Measurements from ENCODE around the gene CDC123.

The CDC123 gene

DNA sequence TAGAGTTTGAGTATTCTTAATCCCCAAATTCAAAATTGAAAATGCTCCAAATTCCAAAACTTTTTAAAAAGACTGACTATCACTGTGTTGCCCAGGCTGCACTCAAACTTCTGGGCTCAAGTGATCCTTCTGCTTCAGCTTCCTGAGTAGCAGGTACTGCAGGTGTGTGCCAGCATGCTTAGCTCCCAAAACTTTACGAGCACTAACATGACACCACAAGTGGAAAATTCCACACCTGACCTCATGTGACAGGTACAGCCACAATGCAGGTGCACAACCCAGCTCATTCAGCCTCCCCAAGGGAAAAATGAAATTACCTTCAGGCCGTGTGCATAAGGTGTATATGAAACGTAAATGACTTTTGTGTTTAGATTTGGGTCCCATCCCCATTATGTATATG is 16.5 kb downstream of the CDC123 start:
- H3K36me3 ChIP-seq (replicated peaks; ENCODE audit: low read depth, low read length): peaks cover 40% of the 10 kb centered on the region
- no peak overlapping the region for H3K9ac ChIP-seq (ENCODE audit: low read length)
- H3K27me3 ChIP-seq (ENCODE audit: low read depth, low read length): no peaks in the 10 kb centered on the region
- H4K20me1 ChIP-seq (ENCODE audit: insufficient read depth, low read length): no peaks in the 10 kb centered on the region
- H3K27ac ChIP-seq (ENCODE audit: low read length): peak overlapping the region; percentile 36; the same call in 1 of the 2 replicates
- H3K4me1 ChIP-seq (ENCODE audit: low read length): peaks cover 43% of the 10 kb centered on the region
- no peaks in the 10 kb centered on the region for H3K9me3 ChIP-seq (ENCODE audit: insufficient read depth, low read length)
- peaks cover 50% of the 10 kb centered on the region for H3K79me2 ChIP-seq (ENCODE audit: low read length)
- H3K4me2 ChIP-seq (ENCODE audit: low read length): no peak overlapping the region
- H2AFZ ChIP-seq (ENCODE audit: low read depth, low read length): no peak overlapping the region
- H3K4me3 ChIP-seq (ENCODE audit: low read length): no peak overlapping the region
- no peak for TF ChIP-seq EZH2phosphoT487 (IDR thresholded peaks at IDR 0.05; ENCODE audit: low read depth)
- TF ChIP-seq, protein P1, sequence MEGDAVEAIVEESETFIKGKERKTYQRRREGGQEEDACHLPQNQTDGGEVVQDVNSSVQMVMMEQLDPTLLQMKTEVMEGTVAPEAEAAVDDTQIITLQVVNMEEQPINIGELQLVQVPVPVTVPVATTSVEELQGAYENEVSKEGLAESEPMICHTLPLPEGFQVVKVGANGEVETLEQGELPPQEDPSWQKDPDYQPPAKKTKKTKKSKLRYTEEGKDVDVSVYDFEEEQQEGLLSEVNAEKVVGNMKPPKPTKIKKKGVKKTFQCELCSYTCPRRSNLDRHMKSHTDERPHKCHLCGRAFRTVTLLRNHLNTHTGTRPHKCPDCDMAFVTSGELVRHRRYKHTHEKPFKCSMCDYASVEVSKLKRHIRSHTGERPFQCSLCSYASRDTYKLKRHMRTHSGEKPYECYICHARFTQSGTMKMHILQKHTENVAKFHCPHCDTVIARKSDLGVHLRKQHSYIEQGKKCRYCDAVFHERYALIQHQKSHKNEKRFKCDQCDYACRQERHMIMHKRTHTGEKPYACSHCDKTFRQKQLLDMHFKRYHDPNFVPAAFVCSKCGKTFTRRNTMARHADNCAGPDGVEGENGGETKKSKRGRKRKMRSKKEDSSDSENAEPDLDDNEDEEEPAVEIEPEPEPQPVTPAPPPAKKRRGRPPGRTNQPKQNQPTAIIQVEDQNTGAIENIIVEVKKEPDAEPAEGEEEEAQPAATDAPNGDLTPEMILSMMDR (IDR thresholded peaks at IDR 0.05; ENCODE audit: low read depth, low read length): no peak

DNA sequence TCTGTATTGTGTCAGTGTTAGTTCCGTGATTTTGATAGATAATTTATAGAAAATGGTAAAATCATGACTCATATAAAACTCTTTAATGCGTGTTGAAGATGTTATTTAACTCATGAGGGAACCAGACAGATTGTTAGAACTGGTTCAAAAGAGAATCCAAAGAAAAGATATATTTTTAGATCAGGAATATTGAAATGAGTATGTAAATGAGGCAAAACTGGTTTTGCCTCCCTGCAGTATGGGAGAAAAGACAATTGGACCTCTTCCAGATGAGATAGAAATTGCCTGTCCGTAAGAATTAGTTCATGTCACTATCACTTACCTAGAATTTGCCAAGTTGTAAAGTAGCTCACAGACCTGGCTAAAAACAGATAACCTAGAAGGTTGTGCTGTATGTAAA is 17.6 kb downstream of the CDC123 start:
- TF ChIP-seq EZH2phosphoT487 (IDR thresholded peaks at IDR 0.05; ENCODE audit: low read depth): no peak
- TF ChIP-seq, protein P1 (IDR thresholded peaks at IDR 0.05; ENCODE audit: low read depth, low read length): no peak
- no peak overlapping the region for H3K4me3 ChIP-seq (ENCODE audit: low read length)
- no peak overlapping the region for H3K4me2 ChIP-seq (ENCODE audit: low read length)
- H3K4me1 ChIP-seq (ENCODE audit: low read length): peaks cover 43% of the 10 kb centered on the region
- H3K27ac ChIP-seq (ENCODE audit: low read length): 0 out of 2 replicates have a peak overlapping the region, but pooled peaks have one; percentile 45
- H3K36me3 ChIP-seq (replicated peaks; ENCODE audit: low read depth, low read length): peaks cover 34% of the 10 kb centered on the region
- no peaks in the 10 kb centered on the region for H4K20me1 ChIP-seq (ENCODE audit: insufficient read depth, low read length)
- no peak overlapping the region for H3K9ac ChIP-seq (ENCODE audit: low read length)
- H3K79me2 ChIP-seq (ENCODE audit: low read length): peaks cover 38% of the 10 kb centered on the region
- no peaks in the 10 kb centered on the region for H3K9me3 ChIP-seq (ENCODE audit: insufficient read depth, low read length)
- H2AFZ ChIP-seq (ENCODE audit: low read depth, low read length): no peak overlapping the region
- no peaks in the 10 kb centered on the region for H3K27me3 ChIP-seq (ENCODE audit: low read depth, low read length)

GRCh38 chr10:12214093-12214492 is 18.1 kb downstream of the CDC123 start:
- Histone ChIP-seq H3K9ac (ENCODE audit: low read length) (no peak overlapping the region), H3K4me1 (ENCODE audit: low read length) (peaks cover 43% of the 10 kb centered on the region), H3K79me2 (ENCODE audit: low read length) (peaks cover 36% of the 10 kb centered on the region), H3K27ac (ENCODE audit: low read length) (0 out of 2 replicates have a peak overlapping the region, but pooled peaks have one; percentile 45), H3K36me3 (replicated peaks; ENCODE audit: low read depth, low read length) (peaks cover 38% of the 10 kb centered on the region), H3K4me2 (ENCODE audit: low read length) (peak overlapping the region; percentile 55), H3K4me3 (ENCODE audit: low read length) (no peak overlapping the region), H3K9me3 (ENCODE audit: insufficient read depth, low read length) (no peaks in the 10 kb centered on the region), H4K20me1 (ENCODE audit: insufficient read depth, low read length) (no peaks in the 10 kb centered on the region), H3K27me3 (ENCODE audit: low read depth, low read length) (no peaks in the 10 kb centered on the region), H2AFZ (ENCODE audit: low read depth, low read length) (no peak overlapping the region)
- TF ChIP-seq EZH2phosphoT487 (IDR thresholded peaks at IDR 0.05; ENCODE audit: low read depth): no peak
- TF ChIP-seq, protein P1 (IDR thresholded peaks at IDR 0.05; ENCODE audit: low read depth, low read length): no peak

- no peak overlapping the region for H2AFZ ChIP-seq (ENCODE audit: low read depth, low read length)
- peaks cover 35% of the 10 kb centered on the region for H3K79me2 ChIP-seq (ENCODE audit: low read length)
- H3K9ac ChIP-seq (ENCODE audit: low read length): no peak overlapping the region
- H3K27me3 ChIP-seq (ENCODE audit: low read depth, low read length): no peaks in the 10 kb centered on the region
- peak overlapping the region; percentile 55 for H3K4me2 ChIP-seq (ENCODE audit: low read length)
- TF ChIP-seq, protein P1 (IDR thresholded peaks at IDR 0.05; ENCODE audit: low read depth, low read length): peak; percentile 71
- TF ChIP-seq EZH2phosphoT487 (IDR thresholded peaks at IDR 0.05; ENCODE audit: low read depth): no peak
- H3K27ac ChIP-seq (ENCODE audit: low read length): peak overlapping the region; percentile 45
- peaks cover 38% of the 10 kb centered on the region for H3K36me3 ChIP-seq (replicated peaks; ENCODE audit: low read depth, low read length)
- H3K4me1 ChIP-seq (ENCODE audit: low read length): peaks cover 39% of the 10 kb centered on the region
- peak overlapping the region; percentile 52 for H3K4me3 ChIP-seq (ENCODE audit: low read length)
- no peaks in the 10 kb centered on the region for H3K9me3 ChIP-seq (ENCODE audit: insufficient read depth, low read length)
- H4K20me1 ChIP-seq (ENCODE audit: insufficient read depth, low read length): no peaks in the 10 kb centered on the region
Observed at GRCh38 chr10:12214763-12215218, 18.8 kb downstream of the CDC123 start.

All from OCI-LY3 (cell line).